H9 (cell line): ENCODE data around the gene RLBP1. TPM values are rescaled to one million over a fixed set of nuclear protein-coding genes. Genes with fewer than 3 reads are reported as not detected.

Experiments
- DNase-seq: peaks from one replicate; pipeline ENCODE4 v3.0.0-alpha.2; 2017
- H2AFZ ChIP-seq: one replicate; pipeline ENCODE4 v1.6.1; 2013; ENCODE audit warnings: mild to moderate bottlenecking, low read length, control low read depth, moderate library complexity
- H2AK5ac ChIP-seq: 2 replicates; pipeline ENCODE4 v1.6.1; 2013; ENCODE audit warnings: low read length, control low read depth, mixed read lengths; ENCODE audit not compliant: insufficient read length
- H2BK120ac ChIP-seq: one replicate; pipeline ENCODE4 v1.6.1; 2013; ENCODE audit warnings: low read depth, mild to moderate bottlenecking, low read length, control low read depth, inconsistent platforms; ENCODE audit not compliant: poor library complexity, severe bottlenecking
- H2BK12ac ChIP-seq: 2 replicates; pipeline ENCODE4 v1.6.1; 2013; ENCODE audit warnings: low read length, control low read depth, mixed read lengths, low read depth; ENCODE audit not compliant: insufficient read length
- H2BK15ac ChIP-seq: 2 replicates; pipeline ENCODE4 v1.6.1; 2013; ENCODE audit warnings: low read depth, low read length, control low read depth
- H2BK20ac ChIP-seq: one replicate; pipeline ENCODE4 v1.6.1; 2013; ENCODE audit warnings: low read depth, mild to moderate bottlenecking, low read length, control low read depth, inconsistent platforms; ENCODE audit not compliant: poor library complexity, severe bottlenecking
- H2BK5ac ChIP-seq: 2 replicates; pipeline ENCODE4 v1.6.1; 2013; ENCODE audit warnings: low read length, control low read depth, mixed read lengths; ENCODE audit not compliant: insufficient read length
- H3K14ac ChIP-seq: 2 replicates; pipeline ENCODE4 v1.6.1; 2013; ENCODE audit warnings: low read length, control low read depth; ENCODE audit not compliant: insufficient read depth
- H3K18ac ChIP-seq: 2 replicates; pipeline ENCODE4 v1.6.1; 2013; ENCODE audit warnings: low read depth, mild to moderate bottlenecking, mixed read lengths, low read length, control low read depth; ENCODE audit not compliant: insufficient read length
- H3K23ac ChIP-seq: 2 replicates; pipeline ENCODE4 v1.6.1; 2013; ENCODE audit warnings: low read length, control low read depth, mixed read lengths, low read depth; ENCODE audit not compliant: insufficient read length
- H3K23me2 ChIP-seq: 2 replicates; pipeline ENCODE4 v1.6.1; 2013; ENCODE audit warnings: low read depth, mild to moderate bottlenecking, mixed read lengths, low read length, control low read depth; ENCODE audit not compliant: insufficient read length, poor library complexity, severe bottlenecking
- H3K27ac ChIP-seq: 2 replicates; pipeline ENCODE4 v1.5.1; 2013; ENCODE audit warnings: low read length, control low read depth, mixed read lengths, low read depth; ENCODE audit not compliant: insufficient read length
- H3K27me3 ChIP-seq: 2 replicates; pipeline ENCODE4 v1.6.1; 2013; ENCODE audit warnings: low read length, control low read depth, inconsistent platforms; ENCODE audit not compliant: insufficient read depth
- H3K4ac ChIP-seq: 2 replicates; pipeline ENCODE4 v1.6.1; 2013; ENCODE audit warnings: low read depth, mild to moderate bottlenecking, control low read depth, inconsistent platforms, low read length, moderate library complexity
- H3K4me1 ChIP-seq: 2 replicates; pipeline ENCODE4 v1.6.1; 2013; ENCODE audit warnings: low read length, control low read depth, inconsistent platforms; ENCODE audit not compliant: insufficient read depth
- H3K4me2 ChIP-seq: 2 replicates; pipeline ENCODE4 v1.6.1; 2013; ENCODE audit warnings: low read length, control low read depth, mixed read lengths; ENCODE audit not compliant: insufficient read length, insufficient read depth
- H3K56ac ChIP-seq: 2 replicates; pipeline ENCODE4 v1.6.1; 2013; ENCODE audit warnings: low read depth, mild to moderate bottlenecking, mixed read lengths, low read length, control low read depth; ENCODE audit not compliant: insufficient read length
- H3K79me1 ChIP-seq: 2 replicates; pipeline ENCODE4 v1.6.1; 2013; ENCODE audit warnings: low read depth, mild to moderate bottlenecking, moderate library complexity, low read length, control low read depth, inconsistent platforms; ENCODE audit not compliant: insufficient read depth, poor library complexity, severe bottlenecking
- H3K79me2 ChIP-seq: 2 replicates; pipeline ENCODE4 v1.6.1; 2013; ENCODE audit warnings: low read length, control low read depth, inconsistent platforms; ENCODE audit not compliant: insufficient read depth
- H3K9ac ChIP-seq: 2 replicates; pipeline ENCODE4 v1.6.1; 2013; ENCODE audit warnings: low read length, control low read depth, mixed read lengths; ENCODE audit not compliant: insufficient read length; ENCODE audit errors: extremely low read depth
- H3K9me3 ChIP-seq: one replicate; pipeline ENCODE4 v1.6.1; 2013; ENCODE audit warnings: low read depth, low read length, inconsistent platforms; ENCODE audit not compliant: control insufficient read depth
- H3T11ph ChIP-seq: one replicate; pipeline ENCODE4 v1.6.1; 2013; ENCODE audit warnings: mild to moderate bottlenecking, low read length, control low read depth, inconsistent platforms
- H4K20me1 ChIP-seq: one replicate; pipeline ENCODE4 v1.6.1; 2013; ENCODE audit not compliant: control insufficient read depth, insufficient read length, insufficient read depth
- H4K5ac ChIP-seq: 2 replicates; pipeline ENCODE4 v1.6.1; 2013; ENCODE audit warnings: low read depth, mild to moderate bottlenecking, mixed read lengths, low read length, control low read depth; ENCODE audit not compliant: insufficient read length
- H4K8ac ChIP-seq: replicated peaks from 2 replicates; pipeline ENCODE4 v1.6.1; 2013; ENCODE audit warnings: low read length, control low read depth, mixed read lengths, low read depth; ENCODE audit not compliant: insufficient read length
- H4K91ac ChIP-seq: 2 replicates; pipeline ENCODE4 v1.6.1; 2013; ENCODE audit warnings: low read depth, mild to moderate bottlenecking, moderate library complexity, mixed read lengths, low read length, control low read depth; ENCODE audit not compliant: insufficient read length
- H3K27ac Mint-ChIP-seq, 3 experiments: 2 replicates in 2 of 3; 3 replicates in 1 of 3; pipeline ENCODE4 v1.8.0; 2020 to 2021; ENCODE audit warnings: mixed read lengths in 3 of 3, mild to moderate bottlenecking in 1 of 3, moderate library complexity in 1 of 3
- H3K27me3 Mint-ChIP-seq: 2 replicates; pipeline ENCODE4 v1.8.0; 2021; ENCODE audit warnings: low read depth, mild to moderate bottlenecking, moderate library complexity, mixed read lengths
- H3K36me3 Mint-ChIP-seq, 3 experiments: 2 replicates in 2 of 3; 3 replicates in 1 of 3; pipeline ENCODE4 v1.8.0; 2020 to 2021; ENCODE audit warnings: low read depth in 3 of 3, mixed read lengths in 3 of 3; ENCODE audit not compliant: insufficient read depth in 1 of 3
- H3K4me1 Mint-ChIP-seq, 2 experiments: 2 replicates each; pipeline ENCODE4 v1.8.0; 2020; ENCODE audit warnings: mixed read lengths in 2 of 2
- H3K4me3 Mint-ChIP-seq, 2 experiments: 2 replicates in 1 of 2; 3 replicates in 1 of 2; pipeline ENCODE4 v1.8.0; 2020 to 2021; ENCODE audit warnings: mild to moderate bottlenecking in 2 of 2, mixed read lengths in 2 of 2, moderate library complexity in 1 of 2
- H3K9me3 Mint-ChIP-seq, 2 experiments: 2 replicates in 1 of 2; 3 replicates in 1 of 2; pipeline ENCODE4 v1.8.0; 2020; ENCODE audit warnings: mild to moderate bottlenecking in 2 of 2, mixed read lengths in 2 of 2, moderate library complexity in 1 of 2
- WGBS: extraction: QIAGEN DNeasy Blood & Tissue Kit; methylation state at CpG from one replicate; pipeline ENCODE4 v1.1.7; 2013; ENCODE audit warnings: missing lambda C conversion rate, low lambda C conversion rate, mixed read lengths; ENCODE audit not compliant: insufficient read length; ENCODE audit errors: extremely low coverage; 5-methylcytosine and 5-hydroxymethylcytosine counted together
- total RNA-seq: library from RNA; stranded (reverse); gene quantifications from 2 replicates; pipeline ENCODE4 v1.2.1, GENCODE V29; 2021
- TF ChIP-seq, protein P1 (sequence below): fragments of 200-600 bp; sonication (generic); conservative IDR thresholded peaks from 3 replicates; pipeline ENCODE4 v1.8.0; 2021; ENCODE audit warnings: antibody characterized with exemption, mild to moderate bottlenecking

RLBP1 gene
- total RNA-seq, 1 experiment from 2014 or later = not detected

DNA sequence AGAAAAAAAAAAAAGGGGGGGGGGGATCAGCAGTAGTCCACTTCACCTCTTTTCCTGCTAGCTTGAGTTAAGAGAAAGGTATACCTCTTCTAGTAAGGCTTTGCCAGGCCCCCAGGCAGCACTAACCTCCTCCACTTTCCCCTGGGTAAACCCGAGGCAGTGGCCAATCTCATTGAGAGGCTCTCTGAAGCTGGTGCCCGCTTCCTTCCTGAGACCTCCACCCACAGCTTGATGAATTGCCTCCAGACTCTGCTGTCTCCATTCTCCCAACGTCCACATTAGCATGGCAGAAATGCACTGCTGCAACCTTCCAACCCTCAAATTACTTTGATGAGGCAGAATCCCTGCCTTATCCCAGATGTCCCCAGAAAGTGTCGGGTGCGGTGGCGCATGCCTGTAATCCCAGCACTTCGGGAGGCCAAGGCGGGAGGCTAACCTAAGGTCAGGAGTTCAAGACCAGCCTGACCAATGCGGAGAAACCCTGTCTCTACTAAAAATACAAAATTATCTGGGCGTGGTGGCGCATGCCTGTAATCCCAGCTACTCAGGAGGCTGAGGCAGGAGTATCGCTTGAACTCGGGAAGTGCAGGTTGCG is 15.3 kb downstream of the RLBP1 start:
- H2AK5ac ChIP-seq = no peak overlapping the region
- H2BK12ac ChIP-seq = no peak overlapping the region
- H3K27me3 ChIP-seq = no peaks in the 10 kb centered on the region
- TF ChIP-seq, protein P1, sequence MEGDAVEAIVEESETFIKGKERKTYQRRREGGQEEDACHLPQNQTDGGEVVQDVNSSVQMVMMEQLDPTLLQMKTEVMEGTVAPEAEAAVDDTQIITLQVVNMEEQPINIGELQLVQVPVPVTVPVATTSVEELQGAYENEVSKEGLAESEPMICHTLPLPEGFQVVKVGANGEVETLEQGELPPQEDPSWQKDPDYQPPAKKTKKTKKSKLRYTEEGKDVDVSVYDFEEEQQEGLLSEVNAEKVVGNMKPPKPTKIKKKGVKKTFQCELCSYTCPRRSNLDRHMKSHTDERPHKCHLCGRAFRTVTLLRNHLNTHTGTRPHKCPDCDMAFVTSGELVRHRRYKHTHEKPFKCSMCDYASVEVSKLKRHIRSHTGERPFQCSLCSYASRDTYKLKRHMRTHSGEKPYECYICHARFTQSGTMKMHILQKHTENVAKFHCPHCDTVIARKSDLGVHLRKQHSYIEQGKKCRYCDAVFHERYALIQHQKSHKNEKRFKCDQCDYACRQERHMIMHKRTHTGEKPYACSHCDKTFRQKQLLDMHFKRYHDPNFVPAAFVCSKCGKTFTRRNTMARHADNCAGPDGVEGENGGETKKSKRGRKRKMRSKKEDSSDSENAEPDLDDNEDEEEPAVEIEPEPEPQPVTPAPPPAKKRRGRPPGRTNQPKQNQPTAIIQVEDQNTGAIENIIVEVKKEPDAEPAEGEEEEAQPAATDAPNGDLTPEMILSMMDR = no peak
- H3K18ac ChIP-seq = no peak overlapping the region
- H3K27ac Mint-ChIP-seq = no peak overlapping the region
- no peak overlapping the region for H3K9ac ChIP-seq
- H3K27ac ChIP-seq = no peak overlapping the region
- peaks cover 16 to 22% of the 10 kb centered on the region in 2 experiments for H3K4me1 Mint-ChIP-seq
- H3K4me1 ChIP-seq = no peaks in the 10 kb centered on the region
- H3K79me2 ChIP-seq = no peaks in the 10 kb centered on the region
- H3K4me3 Mint-ChIP-seq = no peak overlapping the region
- no peak overlapping the region for H2BK5ac ChIP-seq
- no peaks in the 10 kb centered on the region for H4K20me1 ChIP-seq
- no peak overlapping the region for H4K91ac ChIP-seq
- no peaks in the 10 kb centered on the region for H3K23me2 ChIP-seq
- H2BK20ac ChIP-seq = no peak overlapping the region
- no peak for DNase-seq
- no peaks in the 10 kb centered on the region for H3K79me1 ChIP-seq
- H3K14ac ChIP-seq = no peak overlapping the region
- no peaks in the 10 kb centered on the region for H3K9me3 ChIP-seq
- H3K9me3 Mint-ChIP-seq = no peaks in the 10 kb centered on the region
- H3K4ac ChIP-seq = no peak overlapping the region
- peaks cover 0 to 2% (median 0%) of the 10 kb centered on the region in 3 experiments; a peak in 1 of 7 replicates for H3K36me3 Mint-ChIP-seq
- H2BK120ac ChIP-seq = no peak overlapping the region
- H2BK15ac ChIP-seq = no peak overlapping the region
- no peak overlapping the region for H4K5ac ChIP-seq
- H3K23ac ChIP-seq = no peak overlapping the region
- no CpG with 5 or more reads among the region's 14 CpGs for WGBS
- no peak overlapping the region for H4K8ac ChIP-seq
- H3K4me2 ChIP-seq = no peak overlapping the region
- no peak overlapping the region for H2AFZ ChIP-seq
- no peak overlapping the region for H3T11ph ChIP-seq
- H3K56ac ChIP-seq = no peak overlapping the region
- no peaks in the 10 kb centered on the region; the same call in 1 of the 2 replicates for H3K27me3 Mint-ChIP-seq
